ENCODE measurements around the gene DNAJC22. TPM values are rescaled to one million over a fixed set of nuclear protein-coding genes. Genes with fewer than 3 reads are reported as not detected.
"Not testable (repeated sequence)": the region's sequence is repeated elsewhere in the genome, so short reads cannot be mapped to it uniquely, and the experiment has no call there.

DNAJC22 gene
- total RNA-seq, 6 experiments from 2014 or later: 36.5 to 49.1 (median 43.7) TPM

GRCh38 chr12:49304161-49304560 lies 42.5 kb upstream of the DNAJC22 start:
- DNase-seq: no peak
- no peak for ATAC-seq
- no peaks in the 10 kb centered on the region for H3K27me3 ChIP-seq
- TF ChIP-seq CTCF (IDR thresholded peaks at IDR 0.05) (no peak), POLR2A (IDR thresholded peaks at IDR 0.05) (no peak)
- no peaks in the 10 kb centered on the region for H3K9me3 ChIP-seq
- no peak overlapping the region for H3K4me3 ChIP-seq
- no peaks in the 10 kb centered on the region for H3K4me1 ChIP-seq
- H3K36me3 ChIP-seq: no peaks in the 10 kb centered on the region
- intact Hi-C loops (cut with DNase I): no loop called here
- H3K27ac ChIP-seq: no peak overlapping the region
- WGBS (ENCODE audit: insufficient coverage, low coverage, low lambda C conversion rate, missing lambda C conversion rate): 83% methylated on average over 1 of the region's 2 CpGs

- ATAC-seq: no peak
- no peak for TF ChIP-seq POLR2A (IDR thresholded peaks at IDR 0.05)
- H3K9me3 ChIP-seq: no peaks in the 10 kb centered on the region
- no peaks in the 10 kb centered on the region for H3K27me3 ChIP-seq
- WGBS (ENCODE audit: insufficient coverage, low coverage, low lambda C conversion rate, missing lambda C conversion rate): 51% methylated on average over 6 of the region's 6 CpGs
- H3K36me3 ChIP-seq: no peaks in the 10 kb centered on the region
- H3K27ac ChIP-seq: no peak overlapping the region
- intact Hi-C loops (cut with DNase I): no loop called here
- H3K4me3 ChIP-seq: no peak overlapping the region
- DNase-seq: no peak
- H3K4me1 ChIP-seq: no peaks in the 10 kb centered on the region
Measured at GRCh38 chr12:49305762-49306510, 40.8 kb upstream of the DNAJC22 start.

- intact Hi-C loops (cut with DNase I): no loop called here
- Histone ChIP-seq H3K9me3 (no peaks in the 10 kb centered on the region), H3K4me1 (no peaks in the 10 kb centered on the region), H3K27me3 (no peaks in the 10 kb centered on the region), H3K4me3 (no peak overlapping the region), H3K36me3 (no peaks in the 10 kb centered on the region), H3K27ac (no peak overlapping the region)
- TF ChIP-seq POLR2A (IDR thresholded peaks at IDR 0.05) (no peak), CTCF (IDR thresholded peaks at IDR 0.05) (no peak)
- DNase-seq (no peak), ATAC-seq (no peak)
- WGBS (ENCODE audit: insufficient coverage, low coverage, low lambda C conversion rate, missing lambda C conversion rate): 85% methylated on average over 7 of the region's 7 CpGs
Measured at GRCh38 chr12:49309386-49309785, 37.3 kb upstream of the DNAJC22 start.

GRCh38 chr12:49310451-49311000 lies 36.2 kb upstream of the DNAJC22 start:
- H3K27me3 ChIP-seq; H3K4me1 ChIP-seq; H3K27ac ChIP-seq; DNase-seq; ATAC-seq; H3K9me3 ChIP-seq; H3K4me3 ChIP-seq; H3K36me3 ChIP-seq; intact Hi-C loops (cut with DNase I): not testable (repeated sequence)
- WGBS (ENCODE audit: insufficient coverage, low coverage, low lambda C conversion rate, missing lambda C conversion rate): 50% methylated on average over 1 of the region's 3 CpGs

- H3K27me3 ChIP-seq: no peaks in the 10 kb centered on the region
- intact Hi-C loops (cut with DNase I): no loop called here
- ATAC-seq (no peak), DNase-seq (no peak)
- H3K4me1 ChIP-seq: no peaks in the 10 kb centered on the region
- TF ChIP-seq POLR2A (IDR thresholded peaks at IDR 0.05) (no peak), CTCF (IDR thresholded peaks at IDR 0.05) (no peak)
- WGBS (ENCODE audit: insufficient coverage, low coverage, low lambda C conversion rate, missing lambda C conversion rate): no CpG with 5 or more reads among the region's 1 CpG
- H3K4me3 ChIP-seq: no peak overlapping the region
- H3K27ac ChIP-seq: no peak overlapping the region
- no peaks in the 10 kb centered on the region for H3K36me3 ChIP-seq
- H3K9me3 ChIP-seq: no peaks in the 10 kb centered on the region
Measured at GRCh38 chr12:49314811-49315210, 31.9 kb upstream of the DNAJC22 start.

GRCh38 chr12:49317118-49317517 lies 29.6 kb upstream of the DNAJC22 start:
- H3K27ac ChIP-seq; H3K36me3 ChIP-seq; DNase-seq; H3K4me3 ChIP-seq; ATAC-seq; H3K9me3 ChIP-seq; H3K27me3 ChIP-seq; intact Hi-C loops (cut with DNase I); H3K4me1 ChIP-seq: not testable (repeated sequence)
- 90% methylated on average over 8 of the region's 10 CpGs for WGBS (ENCODE audit: insufficient coverage, low coverage, low lambda C conversion rate, missing lambda C conversion rate)

- ATAC-seq; intact Hi-C loops (cut with DNase I); DNase-seq; H3K4me3 ChIP-seq; H3K27me3 ChIP-seq; H3K27ac ChIP-seq; H3K9me3 ChIP-seq; H3K4me1 ChIP-seq; H3K36me3 ChIP-seq: not testable (repeated sequence)
- 89% methylated on average over 9 of the region's 9 CpGs for WGBS (ENCODE audit: insufficient coverage, low coverage, low lambda C conversion rate, missing lambda C conversion rate)
Measured at GRCh38 chr12:49320411-49321103, 26.1 kb upstream of the DNAJC22 start.

All from right lobe of liver (tissue), 6 donors.